ENCODE results near the gene TMEM92.

- TF ChIP-seq EZH2 (IDR thresholded peaks at IDR 0.05; ENCODE audit: insufficient read depth, poor library complexity, severe bottlenecking) (no peak), EZH2phosphoT487 (IDR thresholded peaks at IDR 0.05; ENCODE audit: insufficient read depth, low read depth) (no peak)
Measured at GRCh38 chr17:50328363-50329325, 54.4 kb downstream of the TMEM92 start.
